Measurements from ENCODE around the gene C14orf180. TPM values are rescaled to one million over a fixed set of nuclear protein-coding genes. Genes with fewer than 3 reads are reported as not detected.

Gene C14orf180
- total RNA-seq (under 1 TPM in 1 of 2 donors, not detected in 1; 0.16 TPM), polyA plus RNA-seq (ENCODE audit: insufficient read depth, low read depth, low replicate concordance) (0.86 TPM)
- long read RNA-seq, donor 1 = 0 reads
- long read RNA-seq, donor 2 = 0 reads

DNA sequence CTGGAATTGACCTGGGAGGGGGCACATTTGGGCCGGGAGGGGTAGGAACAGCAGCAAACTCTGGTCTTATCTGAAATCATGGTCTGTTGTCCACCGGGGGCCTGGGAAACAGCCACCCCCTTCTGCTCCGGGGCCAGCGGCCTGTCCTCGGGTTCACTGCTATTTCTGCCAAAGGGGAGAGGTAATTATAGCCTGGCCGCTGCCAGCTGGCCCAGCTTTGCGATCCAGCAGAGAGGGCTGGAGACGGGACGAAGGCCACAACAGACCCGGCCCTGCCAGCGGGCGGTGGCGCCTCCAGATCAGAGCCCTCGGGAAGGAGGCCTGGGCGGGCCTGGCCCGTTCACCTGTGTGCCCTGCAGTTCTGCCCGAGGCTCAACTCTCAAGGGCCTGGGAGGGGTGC, at the start of gene C14orf180:
Gene C14orf180 (plus strand): TSS at position 258 of the 400 bp plus-strand sequence. CDS start 6,667 bp downstream, outside the sequence.
- Histone ChIP-seq H3K27ac (no peak within 1 kb of the TSS), H3K27me3 (no peaks in the 10 kb centered on the region), H3K4me3 (no peak within 1 kb of the TSS), H3K4me1 (peaks cover 21% of the 10 kb centered on the region), H3K36me3 (ENCODE audit: low read depth, missing control alignments) (no peaks in the 10 kb centered on the region), H3K9me3 (no peaks in the 10 kb centered on the region)
- intact Hi-C loops (cut with DNase I; ENCODE audit: low total_unique reads) = no loop called here
- WGBS, 2 donors = 40 to 58% methylated on average over 1 to 14 of the region's 17 CpGs
- peak; percentile 22 for DNase-seq
- TF ChIP-seq, protein P1, sequence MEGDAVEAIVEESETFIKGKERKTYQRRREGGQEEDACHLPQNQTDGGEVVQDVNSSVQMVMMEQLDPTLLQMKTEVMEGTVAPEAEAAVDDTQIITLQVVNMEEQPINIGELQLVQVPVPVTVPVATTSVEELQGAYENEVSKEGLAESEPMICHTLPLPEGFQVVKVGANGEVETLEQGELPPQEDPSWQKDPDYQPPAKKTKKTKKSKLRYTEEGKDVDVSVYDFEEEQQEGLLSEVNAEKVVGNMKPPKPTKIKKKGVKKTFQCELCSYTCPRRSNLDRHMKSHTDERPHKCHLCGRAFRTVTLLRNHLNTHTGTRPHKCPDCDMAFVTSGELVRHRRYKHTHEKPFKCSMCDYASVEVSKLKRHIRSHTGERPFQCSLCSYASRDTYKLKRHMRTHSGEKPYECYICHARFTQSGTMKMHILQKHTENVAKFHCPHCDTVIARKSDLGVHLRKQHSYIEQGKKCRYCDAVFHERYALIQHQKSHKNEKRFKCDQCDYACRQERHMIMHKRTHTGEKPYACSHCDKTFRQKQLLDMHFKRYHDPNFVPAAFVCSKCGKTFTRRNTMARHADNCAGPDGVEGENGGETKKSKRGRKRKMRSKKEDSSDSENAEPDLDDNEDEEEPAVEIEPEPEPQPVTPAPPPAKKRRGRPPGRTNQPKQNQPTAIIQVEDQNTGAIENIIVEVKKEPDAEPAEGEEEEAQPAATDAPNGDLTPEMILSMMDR (IDR thresholded peaks at IDR 0.05) = no peak
- TF ChIP-seq POLR2A (IDR thresholded peaks at IDR 0.05) = no peak

DNA sequence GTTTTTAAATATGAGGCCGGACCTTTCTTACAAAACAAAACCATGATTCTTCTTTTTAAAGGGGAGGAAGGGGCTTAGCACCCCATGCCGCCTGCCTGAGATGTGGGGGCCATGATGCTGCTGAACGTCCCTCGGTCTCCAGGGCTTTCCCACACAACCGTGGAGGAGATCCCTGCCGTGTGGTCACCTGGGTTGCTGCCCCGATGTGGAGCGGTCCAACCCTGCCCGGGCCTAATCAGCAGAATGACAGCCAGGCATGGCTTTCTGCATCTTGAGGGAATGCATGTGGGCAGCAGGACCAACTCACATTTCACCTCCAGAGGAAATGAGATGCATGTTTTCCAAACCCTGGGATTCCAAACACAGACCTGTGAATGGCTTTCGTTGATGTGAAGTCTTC, 48.9 kb upstream of the C14orf180 start:
- H3K27ac ChIP-seq = no peak overlapping the region
- H3K27me3 ChIP-seq = no peaks in the 10 kb centered on the region
- H3K4me3 ChIP-seq = no peak overlapping the region
- no peaks in the 10 kb centered on the region for H3K36me3 ChIP-seq (ENCODE audit: low read depth, missing control alignments)
- TF ChIP-seq, protein P1 (IDR thresholded peaks at IDR 0.05) = no peak
- TF ChIP-seq POLR2A (IDR thresholded peaks at IDR 0.05) = no peak
- H3K9me3 ChIP-seq = no peaks in the 10 kb centered on the region
- intact Hi-C loops (cut with DNase I; ENCODE audit: low total_unique reads) = no loop called here
- DNase-seq = no peak
- 86 to 90% methylated on average over 8 to 10 of the region's 10 CpGs for WGBS, 2 donors
- no peaks in the 10 kb centered on the region for H3K4me1 ChIP-seq

DNA sequence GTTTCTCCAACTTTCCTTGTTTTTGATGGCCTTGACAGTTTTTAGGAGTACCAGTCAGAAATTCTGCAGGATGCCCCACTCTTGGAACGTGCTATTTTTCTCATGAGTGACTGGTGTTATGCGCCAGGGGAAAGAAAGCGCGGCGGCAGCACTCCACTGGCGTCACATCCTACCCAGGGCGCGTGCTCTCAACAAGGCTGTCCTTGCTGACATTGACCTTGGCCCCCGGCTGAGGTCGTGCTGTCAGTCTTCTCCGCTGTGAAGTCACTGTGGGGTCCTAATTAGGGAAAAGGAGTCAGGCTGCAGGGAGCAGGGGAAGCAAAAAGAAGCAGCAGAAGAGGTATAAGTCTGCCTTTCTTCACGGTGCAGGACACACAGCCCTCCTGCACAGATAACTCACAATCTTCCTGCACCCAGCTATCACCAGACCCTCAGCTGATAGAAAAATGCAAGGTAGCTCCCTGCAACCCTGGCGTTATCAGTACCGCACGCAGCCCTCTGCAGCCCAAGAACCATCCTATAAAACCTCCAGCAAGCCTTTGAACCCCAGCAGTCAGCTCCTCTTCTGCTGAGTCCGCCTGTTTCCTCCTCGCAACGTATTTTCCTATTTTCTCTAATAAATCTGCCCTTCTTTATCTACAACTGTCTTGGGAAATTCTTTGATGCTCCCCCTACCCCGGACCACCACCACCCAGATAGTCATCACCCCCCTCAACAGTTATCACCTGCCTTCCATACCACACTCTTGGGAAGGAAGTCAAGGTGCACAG, 48.0 kb upstream of the C14orf180 start:
- H3K27ac ChIP-seq = no peak overlapping the region
- no peaks in the 10 kb centered on the region for H3K27me3 ChIP-seq
- intact Hi-C loops (cut with DNase I; ENCODE audit: low total_unique reads) = no loop called here
- no peak overlapping the region for H3K4me3 ChIP-seq
- WGBS, 2 donors = 42 to 52% methylated on average over 19 of the region's 19 CpGs
- H3K4me1 ChIP-seq = no peaks in the 10 kb centered on the region
- no peaks in the 10 kb centered on the region for H3K36me3 ChIP-seq (ENCODE audit: low read depth, missing control alignments)
- TF ChIP-seq POLR2A (IDR thresholded peaks at IDR 0.05) = no peak
- TF ChIP-seq, protein P1 (IDR thresholded peaks at IDR 0.05) = no peak
- no peak for DNase-seq
- H3K9me3 ChIP-seq = no peaks in the 10 kb centered on the region

DNA sequence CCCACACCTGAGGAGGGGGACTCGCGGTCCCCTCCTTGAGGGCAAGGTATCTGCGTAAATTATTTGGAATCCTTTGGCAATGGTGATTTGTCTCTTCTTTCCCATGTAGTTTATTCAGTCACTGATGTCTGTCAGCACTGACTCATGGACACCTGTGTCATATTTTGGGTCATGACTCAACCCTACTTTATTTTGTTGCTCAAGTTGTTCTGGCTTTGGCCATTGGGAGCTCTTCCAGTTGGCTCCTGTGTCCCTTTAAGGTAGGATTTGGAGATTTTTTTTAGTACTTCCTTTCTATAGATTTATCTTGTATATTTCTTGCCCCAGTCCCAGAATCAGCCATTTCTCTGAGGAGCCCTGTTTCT, 47.4 kb upstream of the C14orf180 start:
- no peaks in the 10 kb centered on the region for H3K27me3 ChIP-seq
- intact Hi-C loops (cut with DNase I; ENCODE audit: low total_unique reads) = no loop called here
- no peak overlapping the region for H3K27ac ChIP-seq
- 82 to 91% methylated on average over 3 of the region's 3 CpGs for WGBS, 2 donors
- H3K4me3 ChIP-seq = no peak overlapping the region
- H3K36me3 ChIP-seq (ENCODE audit: low read depth, missing control alignments) = no peaks in the 10 kb centered on the region
- DNase-seq = no peak
- H3K9me3 ChIP-seq = no peaks in the 10 kb centered on the region
- no peaks in the 10 kb centered on the region for H3K4me1 ChIP-seq
- TF ChIP-seq, protein P1 (IDR thresholded peaks at IDR 0.05) = no peak
- no peak for TF ChIP-seq POLR2A (IDR thresholded peaks at IDR 0.05)

DNA sequence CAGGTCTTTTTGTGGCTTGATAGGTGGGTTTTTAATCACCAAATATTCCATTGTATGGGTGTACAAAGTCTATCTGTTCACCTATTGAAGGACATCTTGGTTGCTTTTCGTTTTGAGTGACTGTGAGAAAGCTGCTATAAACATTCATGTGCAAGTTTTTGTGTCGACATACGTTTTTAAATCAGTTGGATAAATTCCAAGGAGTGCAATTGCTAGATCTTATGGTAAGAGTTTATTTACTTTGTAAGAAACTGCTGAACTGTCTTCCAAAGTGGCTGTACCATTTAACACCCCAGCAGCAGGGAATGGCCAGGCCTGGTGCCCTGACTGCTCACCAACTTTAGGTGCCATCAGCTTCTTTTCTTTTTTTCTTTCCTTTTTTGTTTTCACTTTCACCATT, 45.5 kb upstream of the C14orf180 start:
- Histone ChIP-seq H3K27ac (no peak overlapping the region), H3K4me1 (no peaks in the 10 kb centered on the region), H3K27me3 (no peaks in the 10 kb centered on the region), H3K4me3 (no peak overlapping the region), H3K36me3 (ENCODE audit: low read depth, missing control alignments) (no peaks in the 10 kb centered on the region), H3K9me3 (no peaks in the 10 kb centered on the region)
- no peak for DNase-seq
- 49 to 53% methylated on average over 3 of the region's 3 CpGs for WGBS, 2 donors
- TF ChIP-seq, protein P1 (IDR thresholded peaks at IDR 0.05) = no peak
- no peak for TF ChIP-seq POLR2A (IDR thresholded peaks at IDR 0.05)
- intact Hi-C loops (cut with DNase I; ENCODE audit: low total_unique reads) = no loop called here
